GM21576 (cell line): ENCODE measurements around the gene MANEA.
"Not testable (repeated sequence)": the region's sequence is repeated elsewhere in the genome, so short reads cannot be mapped to it uniquely, and the experiment has no call there.

Experiments used
- ATAC-seq: cut with Tn5 transposase; IDR thresholded peaks from one replicate; pipeline ENCODE4 v1.9.1; 2021; ENCODE audit warnings: mild to moderate bottlenecking, moderate library complexity; ENCODE audit not compliant: unreplicated experiment

MANEA gene, protein sequence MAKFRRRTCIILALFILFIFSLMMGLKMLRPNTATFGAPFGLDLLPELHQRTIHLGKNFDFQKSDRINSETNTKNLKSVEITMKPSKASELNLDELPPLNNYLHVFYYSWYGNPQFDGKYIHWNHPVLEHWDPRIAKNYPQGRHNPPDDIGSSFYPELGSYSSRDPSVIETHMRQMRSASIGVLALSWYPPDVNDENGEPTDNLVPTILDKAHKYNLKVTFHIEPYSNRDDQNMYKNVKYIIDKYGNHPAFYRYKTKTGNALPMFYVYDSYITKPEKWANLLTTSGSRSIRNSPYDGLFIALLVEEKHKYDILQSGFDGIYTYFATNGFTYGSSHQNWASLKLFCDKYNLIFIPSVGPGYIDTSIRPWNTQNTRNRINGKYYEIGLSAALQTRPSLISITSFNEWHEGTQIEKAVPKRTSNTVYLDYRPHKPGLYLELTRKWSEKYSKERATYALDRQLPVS

DNA sequence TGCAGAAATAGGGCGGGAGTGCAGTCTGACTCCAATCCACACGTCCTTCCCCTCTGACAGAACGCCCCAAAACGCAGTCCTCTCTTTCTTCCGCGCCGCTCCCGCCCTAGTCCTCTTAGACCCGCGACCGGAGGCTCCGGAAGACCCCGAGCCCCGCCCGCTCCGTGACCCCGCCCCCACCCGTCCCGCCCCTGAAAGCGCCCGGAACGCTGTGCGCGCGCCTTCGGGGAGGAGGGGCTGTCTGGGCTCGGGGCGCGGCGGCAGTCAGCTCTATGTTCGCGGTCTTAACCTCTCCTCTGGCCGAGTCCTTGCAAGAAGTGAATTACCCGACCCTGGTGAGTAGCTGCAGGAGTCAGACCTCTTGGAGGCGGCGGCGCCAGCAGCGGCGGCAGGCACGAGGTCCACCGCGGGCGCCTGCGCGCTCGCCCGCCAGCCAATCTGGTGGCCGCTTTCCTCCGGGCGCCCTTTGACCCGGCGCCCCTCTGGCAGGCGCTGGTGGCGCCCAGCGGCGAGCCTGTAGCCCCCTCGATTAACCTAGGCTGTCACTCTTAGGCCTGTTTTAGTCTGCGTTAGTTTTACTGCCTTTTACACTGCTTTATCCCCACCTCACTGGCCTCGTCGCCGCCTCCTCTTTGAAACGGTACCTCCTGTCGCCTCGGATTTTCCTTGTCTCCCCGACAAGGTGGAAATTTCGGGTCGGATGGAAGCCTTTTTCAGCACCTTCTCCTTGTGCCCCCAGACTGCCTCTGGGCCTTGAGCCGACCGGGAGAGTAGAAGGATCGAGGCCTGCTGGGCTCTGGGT lies at the start of gene MANEA:
Gene MANEA, plus strand, starts transcription at position 232 of the 802 bp plus-strand sequence. CDS start 8,905 bp downstream, outside the sequence.
- ATAC-seq, result peak; percentile 74

DNA sequence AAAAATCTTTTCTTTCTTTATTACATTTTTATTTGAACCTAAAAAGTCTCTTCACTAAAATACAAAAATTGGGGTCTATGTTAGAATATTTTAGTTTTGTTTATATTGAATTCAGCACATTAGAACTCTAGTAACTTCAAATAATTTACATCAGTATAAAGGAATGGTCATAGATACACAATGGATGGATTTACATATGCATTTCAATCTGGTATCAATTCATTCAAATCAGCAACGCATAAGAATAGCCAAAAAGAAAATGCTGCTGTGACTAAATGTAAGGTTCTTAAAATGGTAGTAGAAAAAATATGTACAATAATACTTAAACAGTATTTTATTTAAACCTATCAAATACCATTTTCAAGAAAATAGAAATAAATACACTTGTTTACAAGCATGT lies 47.6 kb upstream of the MANEA start:
- no peak for ATAC-seq

DNA sequence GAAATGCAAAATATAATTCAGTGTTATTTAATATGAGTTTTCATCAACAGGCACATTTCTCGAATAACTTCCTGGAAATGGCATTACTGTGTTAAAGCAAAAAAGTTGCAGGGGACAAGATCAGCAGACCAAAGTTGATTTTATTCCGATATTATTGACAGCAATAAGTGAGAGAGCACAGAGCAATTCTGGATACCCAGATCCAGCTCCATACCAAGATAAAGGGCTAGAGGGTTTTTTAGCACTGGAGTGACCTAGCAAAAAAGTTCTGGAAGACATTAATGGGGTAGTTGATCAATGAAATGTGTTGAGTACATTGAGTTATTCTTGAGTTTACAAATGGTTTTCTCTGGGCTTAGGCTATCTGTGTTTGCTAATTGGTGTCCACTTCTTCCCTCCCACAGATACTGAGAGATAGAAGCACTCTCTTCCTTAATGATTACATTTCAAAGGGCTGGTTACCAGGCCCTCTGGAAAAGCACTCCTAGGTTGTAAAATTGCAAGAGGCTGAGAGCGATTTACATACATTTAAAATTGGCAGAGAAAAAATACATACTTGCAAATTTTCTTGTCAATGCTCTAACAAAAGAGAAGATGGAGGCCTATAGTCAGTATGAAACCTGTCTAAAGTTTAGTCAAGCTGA lies 47.0 kb upstream of the MANEA start:
- no peak for ATAC-seq

DNA sequence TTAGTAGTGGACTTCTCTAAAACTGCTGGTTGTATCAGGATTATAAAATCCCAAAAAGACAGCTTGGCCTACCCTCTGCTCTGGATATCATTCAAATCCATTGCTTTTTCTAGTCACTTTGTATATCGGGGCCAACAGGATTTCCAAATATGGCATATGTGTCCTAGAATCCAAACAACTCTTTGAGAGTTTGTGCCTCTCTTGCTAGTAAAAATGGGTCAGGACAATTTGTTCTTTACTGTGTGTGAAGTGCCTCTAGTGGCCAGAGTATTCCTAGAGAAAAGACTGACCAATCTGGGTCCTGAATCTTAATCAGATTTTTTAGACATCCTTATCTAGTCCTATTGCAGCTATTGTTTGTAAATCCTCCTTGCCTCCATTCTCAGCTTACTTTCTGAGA lies 33.5 kb upstream of the MANEA start:
- no peak for ATAC-seq

DNA sequence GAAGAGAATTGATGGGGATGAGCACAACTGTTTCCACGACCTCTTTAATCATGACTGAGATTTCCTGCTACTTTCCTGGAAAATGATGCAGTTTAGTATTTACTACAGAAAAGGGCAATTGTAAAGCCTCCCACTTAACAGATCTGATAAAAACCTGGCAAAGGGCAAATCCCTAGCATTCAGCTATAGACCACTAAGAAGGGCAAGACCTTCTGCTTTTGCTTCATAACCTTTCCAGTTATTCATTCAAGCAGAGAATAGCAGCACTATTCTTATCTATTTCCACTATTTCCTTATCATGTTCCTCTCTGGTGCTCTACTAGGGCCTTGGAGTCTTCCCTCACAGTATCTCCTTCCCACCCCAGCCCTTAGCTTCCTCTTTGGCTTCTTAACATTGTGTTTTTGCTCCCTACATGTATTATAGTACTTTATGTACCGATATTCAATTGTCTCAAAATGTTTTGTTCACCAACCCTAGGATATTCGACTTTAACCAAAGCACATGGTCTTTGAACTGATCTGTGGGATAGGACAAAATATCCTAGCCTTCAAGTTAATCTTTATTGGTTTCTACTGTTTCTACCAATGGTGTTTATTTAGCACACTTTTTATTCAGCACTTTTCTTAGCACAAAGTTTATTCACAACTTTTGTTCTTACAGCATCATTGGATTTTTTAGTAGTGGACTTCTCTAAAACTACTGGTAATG lies 32.7 kb upstream of the MANEA start:
- no peak for ATAC-seq

DNA sequence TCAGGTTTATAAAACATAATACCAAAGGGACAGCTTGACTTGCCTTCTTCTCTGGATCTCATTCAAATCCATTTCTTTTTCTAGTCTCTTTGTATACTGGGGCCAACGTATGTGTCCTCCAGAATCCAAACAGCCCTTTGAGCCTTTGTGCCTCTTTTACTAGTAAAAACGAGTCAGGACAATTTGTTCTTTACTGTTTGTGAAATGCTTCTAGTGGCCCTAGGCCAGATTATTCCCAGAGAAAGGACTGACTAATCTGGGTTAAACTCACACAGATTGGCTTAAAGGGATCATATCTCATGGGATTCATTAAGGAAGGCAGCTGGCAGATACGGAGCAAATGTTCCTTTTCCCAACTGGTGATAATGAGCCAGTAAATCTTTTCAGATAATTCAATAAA lies 32.1 kb upstream of the MANEA start:
- ATAC-seq, result no peak

DNA sequence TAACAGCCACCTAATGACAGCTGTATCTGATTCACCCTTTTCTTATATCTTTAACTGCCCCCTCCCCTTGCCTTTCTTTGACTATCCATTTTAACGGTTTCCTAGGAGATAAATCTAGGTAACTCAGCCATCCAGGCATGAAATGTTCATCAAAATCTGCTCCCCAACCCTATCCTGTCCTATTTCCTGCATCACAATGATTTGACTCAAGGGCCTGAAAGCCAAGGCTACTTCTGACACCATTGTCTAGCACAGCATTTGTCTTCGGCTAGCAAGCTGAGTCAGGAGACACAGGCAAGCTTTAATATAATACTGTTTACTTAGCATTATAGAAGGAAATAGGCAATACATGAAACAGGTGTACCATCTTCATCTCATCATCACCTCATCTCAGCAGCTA lies 31.6 kb upstream of the MANEA start:
- no peak for ATAC-seq

DNA sequence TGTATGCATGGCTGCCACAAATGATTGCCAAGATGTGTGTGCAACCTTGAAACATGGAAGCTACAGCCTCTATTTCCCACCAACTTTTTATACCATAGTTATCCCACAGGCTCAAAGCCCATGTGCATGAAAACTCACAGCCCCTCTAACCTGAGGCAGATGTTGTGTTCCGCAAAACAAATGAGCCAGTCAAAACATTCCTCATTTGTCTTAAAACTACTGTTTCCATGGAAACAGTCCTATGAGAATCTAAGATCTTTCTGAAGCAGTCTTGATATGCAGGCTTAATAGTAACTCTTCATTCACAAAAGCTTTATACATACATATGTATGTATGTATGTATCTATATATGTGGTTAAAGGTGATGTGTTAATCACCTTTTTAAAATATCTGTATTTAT lies 31.2 kb upstream of the MANEA start:
- no peak for ATAC-seq

DNA sequence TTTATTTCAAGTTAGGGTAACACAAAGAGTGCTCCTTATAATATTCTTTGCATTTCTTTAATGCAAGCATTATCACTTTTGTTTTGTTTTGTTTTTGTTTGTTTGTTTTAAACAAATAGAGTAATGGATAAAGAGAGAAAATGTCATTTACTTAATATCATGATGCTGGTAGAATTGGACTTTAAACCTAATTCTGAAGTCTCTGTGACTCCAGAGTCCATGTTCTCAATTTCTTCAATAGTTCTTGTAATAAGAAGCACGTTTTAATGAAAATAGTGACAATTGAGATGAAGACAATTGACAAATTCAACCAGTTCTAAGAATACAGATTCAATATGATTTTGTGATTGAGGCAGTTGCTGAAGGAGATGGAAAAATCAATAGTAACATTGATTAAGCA lies 30.3 kb upstream of the MANEA start:
- ATAC-seq, result no peak

DNA sequence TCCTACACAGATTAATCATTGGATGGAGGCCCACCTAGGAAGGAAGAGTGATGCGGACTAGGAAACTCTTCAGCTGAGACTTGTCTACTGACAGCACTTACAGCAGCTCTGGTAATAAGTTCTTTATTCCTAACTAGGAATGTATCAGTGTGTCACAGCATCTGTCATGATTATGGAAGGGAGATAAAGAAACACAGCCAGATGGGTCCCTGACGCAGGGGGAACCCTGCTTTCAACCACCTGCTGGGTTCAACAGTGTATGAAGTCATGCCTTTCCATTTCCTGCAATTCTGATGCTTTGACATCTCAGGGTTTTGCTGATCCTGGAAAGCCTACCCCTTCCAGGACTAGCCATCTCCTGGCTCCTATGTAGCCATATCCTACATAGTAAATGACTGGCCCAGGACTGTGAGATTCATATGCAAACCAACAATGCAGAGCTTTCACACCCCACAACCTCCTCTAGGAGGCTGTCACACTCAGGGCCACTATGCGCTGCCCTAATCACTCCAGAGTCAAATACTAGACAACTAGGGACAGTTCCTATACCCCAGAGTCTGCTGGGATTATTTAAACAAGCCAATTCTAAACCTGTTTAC lies 29.0 kb upstream of the MANEA start:
- ATAC-seq, result no peak

DNA sequence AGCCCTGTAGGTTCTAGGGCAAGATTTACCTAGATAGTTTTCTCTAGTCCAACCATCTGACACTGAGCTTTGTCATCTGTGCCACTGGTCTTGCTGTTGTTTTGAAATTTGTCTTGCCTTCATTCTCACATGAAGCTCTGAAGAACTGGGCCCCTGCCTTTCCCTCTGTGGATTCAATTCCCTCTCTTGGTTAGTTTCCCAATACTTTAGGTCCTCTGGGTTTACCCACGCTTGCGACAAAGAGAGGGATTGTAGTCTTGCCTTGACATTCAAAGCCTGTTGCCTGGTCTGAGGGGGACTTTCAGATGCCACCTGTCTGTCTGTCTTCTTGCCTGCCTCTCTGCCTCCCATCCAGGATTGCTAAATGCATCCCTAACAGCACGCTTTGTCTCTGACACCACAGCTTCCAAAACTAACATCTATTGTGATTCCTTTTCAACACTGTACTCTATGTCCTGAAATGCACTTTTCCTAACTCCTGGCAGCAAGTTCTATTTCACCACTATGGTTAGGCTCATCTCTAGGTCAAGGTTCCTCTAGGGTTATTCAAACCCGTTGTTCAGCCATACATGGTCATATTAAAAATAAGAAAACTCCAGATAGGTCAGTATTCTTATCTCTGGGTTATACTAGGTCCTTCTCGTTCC lies 25.5 kb upstream of the MANEA start:
- no peak for ATAC-seq

DNA sequence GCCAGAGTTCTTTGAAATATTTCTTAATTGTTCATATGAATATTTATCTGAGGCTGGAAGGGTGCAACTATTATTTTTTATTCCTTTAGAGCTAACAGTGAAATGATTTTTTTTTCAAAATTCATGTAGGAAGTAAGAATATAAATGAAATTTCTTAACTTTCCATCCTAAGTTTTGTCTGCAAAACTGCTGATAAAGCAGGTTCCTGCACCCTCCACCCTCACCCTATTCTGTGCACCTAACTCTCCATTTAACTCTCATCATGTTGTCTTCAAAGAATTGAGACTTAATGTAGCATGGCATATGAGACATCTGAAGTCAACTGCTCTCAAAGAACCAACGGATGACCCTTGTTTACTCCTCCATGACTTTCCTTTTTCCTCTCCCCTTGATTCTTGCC lies 23.5 kb upstream of the MANEA start:
- no peak for ATAC-seq

DNA sequence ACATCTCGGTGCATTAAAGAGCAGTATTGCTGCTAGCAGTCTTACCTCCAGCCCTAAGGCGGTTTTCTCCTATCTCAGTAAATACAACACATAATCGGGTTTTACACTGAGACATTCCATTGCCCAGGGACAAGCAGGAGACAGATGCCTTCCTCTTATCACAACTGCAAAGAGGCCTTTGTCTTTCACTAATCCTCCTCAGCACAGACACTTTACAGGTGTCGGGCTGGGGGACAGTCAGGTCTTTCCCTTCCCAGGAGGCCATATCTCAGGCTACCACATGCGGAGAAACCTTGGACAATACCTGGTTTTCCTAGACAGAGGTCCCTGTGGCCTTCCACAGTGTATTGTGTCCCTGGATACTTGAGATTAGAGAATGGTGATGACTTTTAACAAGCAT lies 16.4 kb upstream of the MANEA start:
- not testable (repeated sequence) for ATAC-seq

DNA sequence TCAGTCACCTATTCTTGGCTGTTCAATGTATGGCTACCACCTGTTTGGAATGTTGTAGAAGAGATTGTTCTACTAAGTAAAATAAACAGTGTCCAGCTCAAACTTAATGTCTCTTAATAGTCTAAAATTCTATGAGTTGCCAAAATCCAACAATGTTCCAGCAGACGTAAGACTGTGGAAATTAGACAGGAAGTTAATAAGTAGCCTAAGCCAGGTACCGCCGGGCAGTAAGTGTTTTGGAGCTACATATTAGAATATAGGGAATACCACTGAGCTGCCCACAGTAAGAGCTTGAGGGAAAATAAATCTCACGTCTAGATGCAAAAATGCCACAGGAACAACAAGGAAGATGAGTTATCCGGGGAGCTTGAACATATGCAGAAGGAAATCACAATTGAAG lies 7.8 kb upstream of the MANEA start:
- no peak for ATAC-seq

DNA sequence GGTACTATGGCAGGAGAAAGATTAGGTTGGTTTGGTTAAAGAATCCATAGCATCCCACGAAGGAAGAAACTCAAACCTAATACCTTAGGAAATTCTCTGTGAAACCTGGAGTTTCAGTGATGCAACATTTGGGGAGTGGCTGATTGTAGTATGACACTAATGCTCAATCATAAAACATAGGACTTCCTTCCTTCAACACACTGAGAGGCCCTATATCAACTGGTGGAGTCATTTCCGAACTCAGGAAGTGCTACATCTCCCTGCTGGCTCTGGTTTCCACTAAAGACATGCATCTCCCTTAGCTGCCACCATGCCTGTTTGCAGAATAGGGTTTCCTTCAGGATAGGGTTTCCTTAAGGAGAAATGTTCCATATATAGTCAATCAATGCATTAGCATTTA lies 5.2 kb upstream of the MANEA start:
- ATAC-seq, result no peak

DNA sequence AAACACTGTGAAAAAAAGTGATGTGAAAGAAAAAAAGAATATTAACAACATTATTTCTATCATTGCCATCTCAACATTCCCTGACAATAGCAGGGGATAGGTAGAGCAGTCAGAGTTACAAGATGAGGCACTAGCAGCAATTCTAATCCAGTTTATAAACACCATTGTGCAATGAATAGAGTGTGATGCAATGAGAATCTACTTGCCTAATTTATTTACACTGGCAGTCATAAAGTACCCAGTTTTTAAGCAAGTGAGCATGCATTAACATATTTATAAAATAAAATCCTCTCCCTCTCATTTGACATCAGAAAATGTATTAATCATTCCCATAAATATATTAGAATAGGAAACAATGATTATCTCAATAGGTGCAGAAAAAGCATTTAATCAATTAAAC lies 2.5 kb upstream of the MANEA start:
- ATAC-seq, result no peak

DNA sequence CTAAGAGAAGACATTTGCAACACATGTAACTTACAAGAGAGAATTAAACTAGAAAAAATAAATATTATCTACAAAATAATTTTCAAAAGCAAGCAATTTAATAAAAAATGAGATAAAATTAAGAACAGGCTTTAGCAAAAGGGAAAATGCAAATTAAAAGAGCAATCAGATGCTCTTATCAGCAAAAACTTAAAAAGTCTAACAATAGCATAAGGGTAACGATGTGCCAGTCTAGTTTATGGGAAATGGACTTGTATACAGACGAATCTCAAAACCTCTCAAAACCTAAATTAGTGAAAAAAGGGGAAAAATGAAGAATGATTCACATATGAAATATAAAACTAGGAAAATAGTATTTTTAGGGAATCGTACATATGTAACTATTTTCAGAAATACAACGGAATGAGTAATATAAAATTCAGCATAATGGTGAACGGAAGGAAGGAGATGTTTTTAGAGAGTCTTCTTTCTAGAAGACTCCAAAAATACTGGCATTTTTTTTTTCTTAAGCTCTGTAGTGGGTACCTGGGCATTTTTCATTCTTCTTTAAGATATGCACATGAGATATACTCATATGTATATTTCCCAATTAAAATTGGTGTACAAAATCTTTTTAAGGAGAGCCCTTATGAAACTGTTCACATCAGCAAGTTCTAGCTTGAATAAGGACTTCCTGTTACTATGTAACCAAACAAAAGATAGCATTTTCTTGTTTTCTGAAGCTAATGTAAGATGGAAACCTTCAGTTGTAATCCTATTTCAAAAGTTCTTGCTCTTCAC lies 927 bp upstream of the MANEA start:
- ATAC-seq, result peak; percentile 23

DNA sequence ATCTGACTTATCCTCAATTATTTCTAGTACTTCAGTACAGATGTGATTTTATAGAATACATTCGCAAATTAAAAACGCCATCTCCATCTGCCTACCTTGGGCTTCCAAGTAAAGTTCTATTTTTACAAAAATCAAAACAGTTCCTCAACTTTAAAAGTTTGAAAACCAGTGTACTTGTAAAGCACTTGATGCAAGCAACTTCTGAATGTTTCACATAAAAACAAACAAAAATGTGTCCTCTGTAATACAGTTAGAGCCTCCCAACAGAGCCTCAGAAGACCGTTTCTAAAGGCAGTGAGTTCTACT lies 384 bp upstream of the MANEA start:
- ATAC-seq, result no peak

DNA sequence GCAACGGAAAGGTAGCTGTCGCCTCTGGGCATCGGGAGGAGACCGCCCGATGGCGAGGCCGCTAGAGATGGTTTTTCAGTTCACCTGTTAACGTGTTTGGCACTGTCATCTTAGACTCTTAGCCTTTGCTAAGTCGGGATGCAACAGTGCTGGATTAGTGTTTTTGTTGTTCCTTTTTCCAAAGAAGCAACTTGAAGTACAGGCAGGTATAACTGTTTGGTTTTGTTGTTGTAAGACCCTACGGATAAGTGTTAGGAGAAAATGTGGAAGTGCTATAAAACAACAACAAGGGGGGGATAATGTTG lies 723 bp downstream of the MANEA start:
- peak; percentile 20 for ATAC-seq

DNA sequence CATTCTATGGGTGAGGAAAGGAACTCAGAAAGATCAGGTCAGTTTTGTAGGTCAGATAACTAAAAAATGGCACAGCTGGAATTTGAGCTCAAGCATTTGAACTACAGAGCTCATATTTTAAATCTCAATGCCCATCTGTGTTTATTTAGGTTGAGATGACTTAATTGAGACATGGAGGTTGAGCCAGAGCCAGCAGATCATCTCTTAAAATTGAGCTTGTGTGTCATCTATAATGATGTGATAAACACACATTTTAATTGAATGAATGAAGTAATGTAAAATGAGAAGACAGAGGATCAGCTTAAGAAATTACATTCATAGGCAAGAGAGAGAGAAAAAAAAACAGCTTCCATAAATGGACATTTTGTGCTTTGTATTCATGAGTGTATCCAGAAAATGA lies 3.7 kb downstream of the MANEA start:
- no peak for ATAC-seq
